Measurements from ENCODE around the gene WDFY4.
A peak's percentile ranks its signal among the peaks of the same experiment; 100 is the strongest.

WDFY4 gene

DNA sequence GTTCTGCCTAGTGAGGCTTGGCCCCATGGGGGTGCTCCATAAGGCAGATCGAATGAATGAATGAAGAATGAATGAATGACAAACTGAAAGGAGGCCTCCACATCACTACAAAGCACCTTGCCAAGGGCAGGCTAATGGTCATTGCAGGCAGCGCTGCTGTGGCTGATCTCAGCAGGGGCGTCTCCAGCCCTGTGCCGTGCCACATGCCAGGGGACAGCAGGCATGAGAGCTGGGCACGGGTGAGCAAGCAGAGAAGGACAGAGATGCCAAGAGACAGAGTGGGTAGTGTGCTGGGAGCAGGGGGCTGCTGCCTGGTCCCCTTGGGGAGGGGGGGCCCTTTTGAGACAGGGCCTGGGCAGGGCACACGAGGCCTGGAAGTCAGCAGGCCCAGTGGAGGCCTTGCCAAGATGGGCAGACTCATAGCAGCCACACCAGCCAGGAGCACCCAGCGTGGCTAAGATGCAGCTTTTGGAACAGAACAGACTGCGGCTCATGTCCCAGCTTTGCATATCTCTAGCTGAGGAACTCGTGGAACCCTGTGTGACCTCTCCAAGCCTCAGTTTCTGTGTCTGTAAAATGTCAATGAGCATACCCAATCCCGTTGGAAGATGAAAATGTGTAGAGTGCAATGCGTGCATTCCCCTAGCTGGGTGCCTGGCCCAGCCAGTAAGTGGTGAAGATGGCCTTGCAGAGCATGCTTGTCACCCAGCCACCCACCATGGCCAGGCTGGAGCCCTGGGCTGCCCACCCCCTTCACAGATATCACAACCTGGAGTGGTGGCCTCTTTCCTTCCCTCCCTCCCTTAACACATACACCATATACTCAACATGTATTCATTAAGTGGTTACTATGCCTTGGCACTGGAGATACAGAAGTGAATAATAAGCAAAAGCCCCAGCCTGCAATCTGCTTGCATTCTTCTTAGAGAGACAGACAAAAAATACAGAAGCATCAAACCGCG is 316.0 kb downstream of the WDFY4 start:
- DNase-seq, result no peak

DNA sequence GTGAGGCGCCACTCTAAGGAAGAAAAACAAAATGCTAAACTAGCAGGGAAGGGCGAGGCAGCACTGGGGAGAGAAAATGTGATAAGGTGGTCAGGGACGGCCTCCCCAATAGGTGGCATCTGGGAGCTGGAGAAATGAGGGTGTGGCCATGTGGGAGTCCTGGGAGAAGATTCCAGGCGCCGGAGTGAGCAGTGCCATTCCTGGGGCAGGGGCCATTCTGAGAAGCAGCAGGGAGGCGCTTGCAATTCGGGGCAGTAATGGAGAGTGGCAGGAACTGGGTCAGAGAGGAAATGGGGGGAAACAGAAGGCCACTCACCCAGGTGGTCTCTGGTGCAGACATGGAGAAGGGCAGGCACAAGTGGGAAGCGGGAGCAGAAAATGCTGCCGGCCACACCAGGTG is 316.7 kb downstream of the WDFY4 start:
- DNase-seq, result no peak

DNA sequence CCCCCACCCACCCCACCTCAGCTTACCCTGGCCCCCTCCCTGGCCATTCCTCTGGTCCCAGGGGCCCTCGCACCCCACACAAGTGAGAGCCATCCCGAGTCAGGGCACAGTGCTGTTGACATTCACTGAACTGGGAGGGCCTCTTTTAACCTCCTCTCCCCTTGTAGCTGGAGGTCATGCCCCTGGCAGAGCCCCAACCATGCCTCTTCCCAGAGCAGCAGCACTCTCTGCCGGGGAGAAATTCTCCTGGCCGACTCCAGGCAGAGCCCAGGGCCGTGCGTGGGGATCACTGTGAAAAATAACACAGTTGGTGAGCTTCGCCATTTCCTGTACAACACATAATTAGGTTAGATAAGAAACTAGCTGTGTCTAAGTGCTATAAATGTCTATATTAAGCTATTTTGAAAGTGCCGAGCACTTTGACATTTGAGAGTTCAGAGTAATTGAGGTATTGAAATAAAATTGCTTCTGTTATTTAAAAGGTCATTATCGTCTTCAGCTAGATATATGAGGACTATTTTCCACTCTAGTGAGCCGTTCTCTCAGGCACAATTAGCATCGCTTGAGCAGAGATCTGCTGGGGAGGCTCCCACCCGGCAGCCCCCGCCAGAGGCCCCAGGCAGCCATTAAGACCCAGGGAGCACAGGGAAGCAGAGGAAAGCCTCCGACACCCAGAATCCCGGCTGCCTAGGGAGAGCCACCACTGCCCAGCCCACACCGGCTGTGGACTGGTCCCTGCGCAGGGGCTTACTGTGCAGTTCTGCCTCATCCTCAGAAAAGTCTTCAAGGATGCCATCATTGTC is 317.4 kb downstream of the WDFY4 start:
- DNase-seq, result peak; percentile 12 to 56

GRCh38 chr10:49005270-49005669 is 320.6 kb downstream of the WDFY4 start:
- no peak for DNase-seq

DNA sequence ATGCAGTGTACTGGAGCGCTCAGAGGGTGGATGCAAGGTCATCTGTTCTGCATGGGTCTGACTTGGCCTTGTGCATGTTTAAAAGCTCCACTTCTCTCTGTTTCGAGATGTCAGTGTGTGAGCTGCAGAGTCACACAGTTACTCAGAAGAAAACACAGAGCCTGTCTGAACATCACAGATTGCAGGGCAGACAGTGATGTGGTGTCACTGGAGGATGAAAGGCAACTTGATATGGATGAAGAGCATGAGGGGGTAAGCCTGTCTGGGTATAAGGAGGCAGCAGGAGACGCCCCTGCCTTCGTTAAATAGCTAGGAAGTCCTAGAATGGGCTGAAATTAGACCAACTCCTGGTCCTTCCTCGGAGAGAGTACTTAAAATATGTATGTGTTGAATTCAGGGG is 322.5 kb downstream of the WDFY4 start:
- DNase-seq, result no peak

GRCh38 chr10:49008091-49008490 is 323.4 kb downstream of the WDFY4 start:
- no peak for DNase-seq

GRCh38 chr10:49008505-49009198 is 324.0 kb downstream of the WDFY4 start:
- DNase-seq, result no peak

- no peak for DNase-seq
Observed at GRCh38 chr10:49009199-49009979, 324.7 kb downstream of the WDFY4 start.

DNA sequence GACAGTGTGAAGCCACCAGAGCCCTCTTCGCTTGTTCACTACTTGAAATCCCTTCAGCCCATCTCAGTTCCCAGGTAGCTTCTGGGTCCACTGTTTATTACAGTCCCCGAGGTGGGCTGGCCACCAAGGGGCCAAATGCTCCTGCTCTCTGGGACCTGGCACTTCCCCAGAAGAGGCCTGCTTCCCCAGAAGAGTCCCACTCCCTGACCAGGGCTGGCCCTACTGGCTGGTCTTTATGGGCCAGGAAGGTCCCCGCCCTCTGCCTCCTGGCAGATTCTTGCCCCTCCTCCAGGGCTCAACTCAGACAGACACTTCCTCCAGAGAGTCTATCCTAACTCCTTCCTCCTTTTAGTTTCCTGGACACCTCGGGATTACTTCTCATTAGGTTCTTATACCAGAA is 325.6 kb downstream of the WDFY4 start:
- DNase-seq, result no peak

DNA sequence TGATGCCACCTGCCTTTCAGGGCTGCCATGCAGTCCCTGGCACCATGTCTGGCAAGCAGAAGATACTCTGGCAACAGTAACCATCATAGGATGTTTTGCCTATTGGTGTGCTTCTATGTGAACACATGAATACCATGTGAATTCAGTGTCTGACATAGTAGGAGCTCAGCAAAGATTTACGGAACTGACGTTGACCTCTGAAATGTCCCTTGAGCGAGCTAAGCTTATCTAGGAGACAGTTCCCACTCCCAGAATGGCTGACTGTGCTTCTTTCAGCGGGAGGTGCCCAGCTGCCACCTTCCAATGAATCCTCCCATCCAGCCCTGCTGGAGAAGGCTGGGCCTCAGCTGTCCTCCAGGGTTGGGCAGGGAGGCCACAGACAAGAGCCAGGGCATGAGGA is 326.2 kb downstream of the WDFY4 start:
- DNase-seq, result no peak

DNA sequence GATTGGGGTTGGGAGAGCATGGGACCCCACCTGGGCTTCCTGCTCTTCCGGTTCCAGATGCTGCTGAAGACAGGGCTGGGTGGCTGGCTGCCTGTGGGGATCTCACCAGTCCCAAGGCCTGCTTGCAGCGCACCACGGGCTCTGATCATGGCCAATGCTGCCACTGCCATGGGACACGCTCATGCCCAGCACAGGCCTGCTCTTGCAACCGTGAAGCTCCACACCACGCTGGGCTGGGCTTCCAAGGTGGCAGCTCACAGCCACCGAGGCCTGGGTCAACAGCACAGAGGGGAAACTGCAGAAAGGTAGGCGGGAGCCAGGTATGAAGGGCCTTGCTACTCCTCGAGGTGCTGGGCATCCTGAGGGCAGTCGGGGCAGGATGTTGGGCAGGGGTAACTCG is 327.1 kb downstream of the WDFY4 start:
- DNase-seq, result no peak

GRCh38 chr10:49012603-49013002 is 327.9 kb downstream of the WDFY4 start:
- DNase-seq, result no peak

DNA sequence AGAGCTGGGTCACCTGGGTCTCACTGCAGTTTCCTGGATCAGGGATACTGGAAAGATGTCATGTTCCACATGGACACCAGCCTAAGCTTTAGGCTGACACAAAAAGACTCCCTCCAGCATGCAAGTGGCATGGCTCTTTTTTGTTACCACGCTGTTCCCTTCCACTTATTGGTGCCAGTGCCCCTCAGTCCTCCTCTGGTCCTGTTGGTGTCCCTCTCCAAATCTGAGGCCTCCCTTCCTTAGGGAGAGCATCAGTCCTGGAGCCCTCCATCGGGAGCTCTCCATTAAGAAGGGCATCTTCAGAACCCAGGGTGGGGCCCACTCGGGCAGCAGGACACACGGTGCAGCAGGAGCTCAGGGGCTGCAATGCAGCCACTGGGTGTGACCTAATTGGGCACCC is 331.0 kb downstream of the WDFY4 start:
- DNase-seq, result no peak

- DNase-seq, result no peak
Observed at GRCh38 chr10:49021685-49022084, 337.0 kb downstream of the WDFY4 start.

GRCh38 chr10:49023071-49023470 is 338.4 kb downstream of the WDFY4 start:
- DNase-seq, result no peak

GRCh38 chr10:49023752-49024151 is 339.1 kb downstream of the WDFY4 start:
- no peak for DNase-seq

DNA sequence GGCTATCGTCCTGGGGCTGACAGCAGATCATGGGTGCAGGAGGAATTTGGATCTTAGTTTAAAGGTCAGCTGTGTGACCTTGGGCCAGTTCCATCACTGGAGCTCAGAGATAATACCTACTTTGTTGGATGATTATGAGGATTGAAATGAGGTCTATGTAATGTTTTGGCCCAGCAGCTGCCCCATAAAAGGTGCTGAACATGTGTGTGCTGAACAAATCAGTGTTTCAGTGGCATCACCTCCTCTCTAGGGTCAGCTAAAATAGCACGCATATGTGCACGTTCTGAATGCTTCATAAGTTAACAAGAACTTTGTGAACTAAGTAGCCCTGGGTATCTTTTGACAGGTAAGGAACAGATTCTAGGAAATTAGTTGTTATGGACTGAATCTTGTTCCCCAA is 339.8 kb downstream of the WDFY4 start:
- no peak for DNase-seq

DNA sequence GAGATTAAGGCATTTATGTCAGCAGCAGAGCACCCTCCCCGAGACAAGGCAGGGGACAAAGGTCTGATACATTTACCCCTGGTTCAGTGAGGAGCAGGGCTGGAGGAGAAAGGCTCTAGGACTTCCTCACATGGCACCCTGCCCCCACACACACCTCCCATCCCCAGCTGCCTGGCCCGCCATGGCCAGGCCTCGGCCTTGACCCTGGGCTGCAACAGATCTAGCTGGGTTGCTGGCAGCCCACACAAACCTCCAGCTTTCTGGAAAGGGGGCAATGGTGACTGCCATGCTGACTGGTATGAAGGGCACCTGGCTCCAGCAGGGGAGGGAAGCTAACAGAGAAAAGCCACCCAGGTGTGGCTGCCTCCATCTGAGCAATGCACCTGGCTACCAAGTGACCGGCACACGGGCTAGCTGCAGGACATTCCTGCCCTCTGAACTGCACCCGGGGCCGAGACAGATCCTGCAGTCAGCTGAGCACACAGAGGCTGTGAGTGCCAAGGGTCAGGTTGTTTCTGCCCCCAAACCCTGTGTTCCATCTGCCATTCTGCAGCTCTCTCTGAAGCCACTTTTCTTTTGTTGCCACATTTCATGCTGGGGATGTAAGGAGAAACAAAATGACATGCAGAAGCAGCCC is 340.8 kb downstream of the WDFY4 start:
- DNase-seq, result no peak

DNA sequence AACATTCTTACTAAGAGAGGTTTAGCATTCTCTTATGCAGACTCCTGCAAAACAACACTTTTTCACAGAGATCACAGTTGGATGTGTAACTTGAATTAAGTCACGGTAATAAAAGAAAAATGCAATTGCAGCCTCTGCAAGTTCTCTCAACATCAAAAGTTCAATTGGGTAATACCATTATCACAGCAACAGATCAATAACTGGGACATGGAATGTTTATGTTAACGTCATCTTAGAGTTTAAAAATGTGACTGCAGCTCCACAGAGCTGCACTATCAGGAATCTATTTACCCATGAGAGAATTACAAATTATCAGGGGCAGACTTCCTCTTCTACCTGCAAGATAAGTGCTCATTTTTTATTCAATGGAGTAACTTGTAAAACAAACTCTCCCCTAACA is 344.0 kb downstream of the WDFY4 start:
- no peak for DNase-seq

DNA sequence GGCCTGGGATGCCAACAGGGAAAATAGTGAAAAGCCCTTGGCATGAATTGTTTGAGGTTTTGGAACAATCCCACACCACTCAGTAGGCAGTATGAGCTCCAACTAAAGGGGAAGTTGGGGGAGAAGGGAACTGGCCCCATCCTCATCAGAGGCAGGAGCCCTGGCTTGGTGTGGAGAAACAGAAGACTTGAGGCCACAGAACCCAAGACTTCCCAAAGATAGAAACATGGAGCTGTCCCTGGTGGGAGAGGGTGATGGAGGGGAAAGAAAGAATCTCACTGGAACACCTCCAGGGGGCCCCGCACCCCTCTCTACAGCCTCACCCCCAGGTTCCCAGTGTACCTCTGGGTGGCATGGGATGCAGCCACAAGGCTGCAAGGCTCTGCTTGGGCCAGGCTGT is 345.0 kb downstream of the WDFY4 start:
- no peak for DNase-seq

All from NCI-H2081 (cell line).